Pulmonary artery endothelial cell (primary cell): ENCODE results near the gene SP6. TPM values are rescaled to one million over a fixed set of nuclear protein-coding genes. Genes with fewer than 3 reads are reported as not detected.

Experiments used
- DNase-seq: peaks from one replicate; pipeline ENCODE4 v3.0.0-alpha.2; 2011; ENCODE audit warnings: low read depth, low spot score
- total RNA-seq: library from RNA; depleted of rRNA; stranded (reverse); fragments of >200 nt; gene quantifications from 2 replicates; pipeline ENCODE4 v1.2.3, GENCODE V29; 2014

SP6 gene
- total RNA-seq, 1 donor from 2014 or later = 1.3 TPM

GRCh38 chr17:47857551-47858455 lies 6.8 kb upstream of the SP6 start:
- no peak for DNase-seq

- DNase-seq = no peak
These were observed 5.9 kb upstream of the SP6 start for GRCh38 chr17:47856830-47857229.

DNA sequence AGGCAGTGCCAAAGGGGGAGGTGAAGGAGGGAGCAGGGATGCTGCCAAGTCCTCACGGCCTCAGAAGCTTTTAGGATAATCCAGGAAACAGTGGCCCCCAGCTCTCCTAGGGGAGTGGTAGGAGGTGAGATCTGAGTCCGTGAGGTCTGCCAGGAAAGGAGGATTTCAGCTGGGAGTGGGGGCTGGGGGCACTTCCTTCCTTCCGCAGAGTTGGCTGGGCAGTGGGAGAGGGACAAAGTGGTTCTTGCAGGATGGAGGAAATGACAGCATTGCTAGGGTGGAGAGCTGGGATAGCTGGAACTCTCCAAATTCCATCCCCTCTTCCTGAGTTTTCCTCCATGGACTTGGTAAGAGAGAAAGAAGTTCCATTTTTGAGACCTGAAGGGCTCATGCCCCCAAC lies 4.8 kb upstream of the SP6 start:
- no peak for DNase-seq

DNA sequence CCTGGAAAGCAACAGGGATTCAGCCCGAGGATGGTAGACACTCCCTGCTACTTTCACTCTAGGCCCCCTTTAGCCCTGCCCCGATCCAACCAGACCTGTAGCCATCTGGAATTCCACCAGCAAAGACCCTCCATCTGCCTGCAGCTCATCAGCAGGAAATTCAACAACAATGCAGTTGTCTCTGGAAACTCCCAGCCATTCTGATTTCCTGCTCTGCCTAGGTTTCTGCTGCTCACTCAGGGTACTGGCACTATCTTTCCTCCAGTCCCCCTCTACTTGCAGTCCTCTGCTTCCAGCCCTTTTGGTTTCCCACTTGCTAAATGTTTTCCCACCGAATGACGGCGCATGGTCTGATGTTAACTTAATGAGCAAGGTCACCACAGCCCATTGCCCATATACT lies 2.7 kb upstream of the SP6 start:
- DNase-seq = no peak

DNA sequence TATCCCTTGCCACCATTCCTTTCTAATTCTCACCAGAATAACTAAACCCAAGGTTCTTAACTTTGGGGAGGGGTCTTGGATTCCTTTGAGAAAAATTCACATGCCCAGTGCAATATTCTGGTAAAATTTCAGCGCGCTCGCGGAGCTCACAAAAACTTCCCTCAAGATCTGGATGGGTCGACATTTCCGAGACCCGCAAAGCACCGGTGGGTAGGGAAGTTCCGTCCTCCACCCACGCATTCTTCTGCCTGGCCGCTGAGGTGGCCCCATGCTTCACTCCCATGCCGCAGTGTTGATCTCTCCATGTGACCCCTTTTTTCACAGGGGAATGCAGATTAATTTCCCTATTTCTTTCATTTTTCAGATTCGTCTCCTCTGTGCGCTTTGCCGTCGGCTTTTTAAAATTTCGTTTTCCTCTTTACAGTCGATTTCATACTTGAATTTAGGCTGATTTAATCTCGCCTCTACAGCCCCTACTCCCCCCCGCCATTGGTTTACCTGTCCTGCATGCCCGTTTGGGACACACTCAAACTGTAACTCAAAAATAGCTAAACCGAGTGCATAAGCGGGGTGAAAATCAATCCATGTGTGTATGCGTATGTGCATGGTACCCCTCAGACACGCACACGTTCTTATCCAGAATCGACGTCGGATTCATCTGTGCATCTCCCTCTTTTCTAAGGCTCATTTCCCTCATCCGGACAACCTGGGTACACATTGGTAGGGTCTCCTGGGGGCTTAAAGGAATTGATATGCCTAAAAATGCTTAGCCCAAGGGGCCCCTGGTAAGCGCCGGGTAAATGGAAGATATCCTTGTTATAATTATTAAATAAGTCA lies 1.4 kb upstream of the SP6 start:
- no peak for DNase-seq

DNA sequence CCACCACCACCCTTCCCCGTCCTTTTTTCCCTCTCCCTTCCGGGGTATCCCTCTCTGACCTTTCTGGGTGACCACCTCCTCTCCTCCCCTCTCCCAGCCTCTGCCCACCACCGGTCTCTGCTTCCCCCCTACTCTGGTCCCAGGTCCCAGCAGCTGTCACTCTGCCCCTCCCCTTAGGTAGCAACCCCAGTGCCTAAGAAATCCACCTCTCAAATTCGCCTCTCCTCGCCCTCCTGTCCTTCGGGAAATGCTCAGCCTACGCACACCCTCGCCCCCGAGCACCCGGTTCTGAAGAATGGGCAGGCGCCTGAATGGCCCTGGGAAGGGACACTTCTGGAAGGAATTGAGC lies 775 bp upstream of the SP6 start:
- DNase-seq = no peak

DNA sequence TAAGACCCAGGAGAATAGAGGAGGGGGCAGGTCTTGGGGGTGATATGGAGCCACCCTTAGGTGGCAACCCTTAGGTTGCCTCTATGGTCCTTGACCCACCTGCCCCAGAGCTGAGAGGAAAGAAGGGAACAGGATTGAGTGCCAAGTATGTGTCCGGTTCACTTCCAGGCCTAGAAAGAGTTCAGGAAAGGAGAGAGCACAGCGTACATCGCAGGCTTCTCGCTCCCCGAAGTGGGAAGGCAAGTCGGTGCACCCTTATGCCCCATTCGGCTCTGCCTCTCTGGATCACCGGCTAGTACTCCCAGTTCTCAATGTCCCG lies 631 bp downstream of the SP6 start:
- DNase-seq = no peak

- DNase-seq = no peak
These were observed 2.8 kb downstream of the SP6 start for GRCh38 chr17:47848198-47848513.

- DNase-seq = no peak
These were observed 3.4 kb downstream of the SP6 start for GRCh38 chr17:47847341-47848197.

DNA sequence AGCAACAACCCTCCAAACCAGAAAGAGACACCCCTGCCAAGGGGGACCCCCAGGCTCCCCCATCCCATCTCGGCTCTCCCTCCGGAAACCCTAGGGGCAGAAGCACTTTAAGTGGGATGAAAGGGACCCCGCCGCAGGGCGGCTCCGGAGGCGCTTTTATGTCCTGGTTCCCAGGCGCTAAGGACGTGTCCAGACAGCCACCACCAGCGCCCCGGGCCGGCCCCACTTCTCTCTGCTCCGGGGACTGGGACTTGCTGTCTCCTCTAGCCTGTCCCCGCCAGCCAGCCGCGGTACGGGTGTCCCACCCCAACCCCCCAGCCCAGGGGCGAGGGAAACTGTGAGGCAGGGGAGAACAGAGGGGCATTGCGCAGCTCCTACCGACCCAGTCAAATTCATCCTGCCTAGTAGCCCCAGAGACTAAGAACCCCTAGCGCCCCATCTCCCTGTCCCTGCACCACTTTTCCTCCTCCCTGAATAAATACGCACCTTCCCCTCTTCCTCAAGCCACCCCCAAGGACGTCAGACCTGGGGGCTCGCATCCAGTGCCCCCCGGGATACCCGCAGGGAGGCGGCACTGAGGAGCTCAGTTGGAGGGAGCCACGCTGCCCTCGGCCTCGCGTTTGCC lies 4.1 kb downstream of the SP6 start:
- DNase-seq = no peak

DNA sequence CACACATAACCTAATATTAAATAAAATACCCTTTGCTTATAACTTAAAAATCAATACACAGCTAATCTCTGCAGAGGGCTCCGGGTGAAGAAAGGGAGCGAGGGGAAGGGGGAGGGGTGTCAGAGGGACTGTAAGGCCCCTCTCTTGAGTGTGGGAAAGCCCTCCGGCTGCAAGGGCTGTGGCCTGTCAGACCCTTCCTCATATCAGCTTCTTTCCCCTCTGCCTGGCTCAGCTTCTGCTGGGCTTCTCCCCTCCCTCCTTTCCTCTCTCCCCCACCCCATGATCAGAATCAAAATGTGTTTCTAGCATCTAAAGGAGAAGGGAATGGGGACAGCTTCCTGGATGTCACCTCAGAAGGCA lies 5.3 kb downstream of the SP6 start:
- DNase-seq = no peak

DNA sequence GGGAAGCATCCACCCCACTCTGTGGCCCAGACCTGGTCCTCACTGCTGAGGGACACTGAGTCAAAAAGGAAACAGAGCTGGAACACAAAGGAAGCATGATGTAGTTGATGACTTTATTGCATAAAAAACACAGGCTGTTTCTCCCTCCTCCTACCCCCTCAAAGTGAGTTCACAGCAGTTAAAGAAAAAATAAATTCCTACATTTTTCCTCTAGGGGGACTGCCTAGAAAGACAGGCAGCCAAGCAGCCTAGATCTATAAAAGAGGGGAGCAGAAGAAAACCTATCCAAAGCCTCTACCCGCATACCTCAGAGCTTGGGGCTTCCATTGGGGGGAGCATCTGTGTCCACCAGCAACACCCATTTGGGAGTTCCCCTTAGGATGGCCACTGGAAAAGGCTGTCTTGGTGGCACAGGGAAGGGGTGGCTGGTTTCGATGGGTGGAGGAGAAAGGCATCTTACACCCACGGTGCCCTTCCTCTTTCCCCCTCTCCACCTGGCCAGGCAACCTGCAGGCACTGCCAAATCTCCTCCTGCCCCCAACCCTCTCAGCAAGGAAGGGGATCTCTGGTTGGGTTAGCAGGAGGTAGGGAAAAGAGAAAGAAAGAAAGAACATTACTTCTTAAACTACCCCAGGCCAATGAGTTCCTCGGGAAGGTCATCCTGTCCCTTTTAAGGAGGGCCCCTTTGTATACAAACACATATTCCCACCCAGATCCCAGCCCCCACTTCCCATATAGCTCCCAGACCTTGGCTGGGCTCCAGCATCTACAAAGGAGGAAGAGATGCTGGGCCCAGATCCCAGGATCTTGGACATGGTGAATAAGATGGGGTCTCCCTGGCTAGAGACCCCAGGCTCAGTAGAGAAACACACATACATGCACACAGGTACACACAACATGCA lies 5.9 kb downstream of the SP6 start:
- DNase-seq = no peak

DNA sequence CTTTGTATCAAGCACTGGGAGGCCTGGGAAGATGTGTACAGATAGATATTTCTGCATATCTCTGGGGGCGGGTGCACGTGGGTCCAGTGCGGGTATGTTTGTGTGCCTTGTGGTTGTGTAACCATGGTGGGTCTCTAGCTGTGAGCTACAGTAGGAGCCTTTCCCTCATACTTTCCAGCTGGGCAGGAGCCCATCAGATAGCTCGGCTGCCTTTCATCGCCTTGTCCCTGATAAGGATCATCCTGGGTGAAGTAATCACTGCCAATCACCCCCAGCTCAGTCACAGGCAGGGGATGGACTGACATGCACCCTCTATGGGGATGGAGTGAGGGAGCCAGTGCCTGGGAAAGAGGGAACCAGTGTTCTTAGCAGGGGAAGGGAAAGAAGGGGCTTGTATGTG lies 6.7 kb downstream of the SP6 start:
- no peak for DNase-seq

GRCh38 chr17:47843391-47843730 lies 7.6 kb downstream of the SP6 start:
- no peak for DNase-seq

- DNase-seq = no peak
These were observed 9.3 kb downstream of the SP6 start for GRCh38 chr17:47841488-47842291.

- DNase-seq = peak; percentile 44
These were observed 10.0 kb downstream of the SP6 start, which contains the start of gene SCRN2 for GRCh38 chr17:47840742-47841487. SCRN2 (minus strand) TSS chr17:47841273; CDS start chr17:47840843, 430 bp downstream.

GRCh38 chr17:47840001-47840741 lies 10.8 kb downstream of the SP6 start:
- DNase-seq = no peak

DNA sequence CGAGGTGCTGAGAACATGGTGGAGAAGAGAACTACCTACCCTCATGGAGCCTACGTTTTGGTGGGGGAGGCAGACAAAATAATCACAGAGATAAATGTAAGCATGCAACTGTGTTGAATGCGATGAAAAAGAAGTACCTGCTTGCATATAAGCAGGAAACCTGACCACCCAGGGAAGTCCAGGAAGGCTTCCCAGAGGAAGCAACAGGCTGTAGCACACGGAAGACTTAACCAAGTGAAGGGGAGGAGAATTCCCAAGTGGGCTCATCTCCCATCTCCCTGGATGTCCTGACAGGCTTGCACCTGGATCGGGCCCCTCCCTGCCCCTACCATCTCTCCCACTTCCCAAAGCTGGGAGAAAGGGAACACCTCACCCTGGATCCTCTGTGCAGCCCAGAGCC lies 11.9 kb downstream of the SP6 start:
- DNase-seq = no peak
